G401.6 (cell line): ENCODE data around the gene TAP2.
"Not testable (repeated sequence)": the region's sequence is repeated elsewhere in the genome, so short reads cannot be mapped to it uniquely, and the experiment has no call there.

Source experiments
- FAIRE-seq: peaks from 2 replicates; lab custom pipeline; 2012; peaks lifted over from hg19 to GRCh38; lab: Jason Lieb, UNC

TAP2 gene

GRCh38 chr6:32832535-32832934, 6.0 kb downstream of the TAP2 start:
- FAIRE-seq = no peak

- no peak for FAIRE-seq
Observed at GRCh38 chr6:32830936-32831335, 7.6 kb downstream of the TAP2 start.

GRCh38 chr6:32830017-32830416, 8.5 kb downstream of the TAP2 start:
- no peak for FAIRE-seq

- no peak for FAIRE-seq
Observed at GRCh38 chr6:32829495-32829894, 9.0 kb downstream of the TAP2 start.

- FAIRE-seq = no peak
Observed at GRCh38 chr6:32827025-32827424, 11.5 kb downstream of the TAP2 start.

GRCh38 chr6:32825966-32826365, 12.6 kb downstream of the TAP2 start:
- peak; percentile 91 for FAIRE-seq

- FAIRE-seq = no peak
Observed at GRCh38 chr6:32819729-32820128, 18.8 kb downstream of the TAP2 start.

GRCh38 chr6:32818867-32819266, 19.7 kb downstream of the TAP2 start:
- FAIRE-seq = no peak

- FAIRE-seq = peak; percentile 75
Observed at GRCh38 chr6:32816746-32817204, 21.8 kb downstream of the TAP2 start, which contains the start of gene HLA-DOB. Gene HLA-DOB (minus strand): TSS chr6:32817002. CDS start chr6:32816951, 51 bp downstream.

GRCh38 chr6:32815996-32816395, 22.5 kb downstream of the TAP2 start:
- FAIRE-seq = no peak

- FAIRE-seq = no peak
Observed at GRCh38 chr6:32815115-32815514, 23.4 kb downstream of the TAP2 start.

- FAIRE-seq = no peak
Observed at GRCh38 chr6:32814145-32814544, 24.4 kb downstream of the TAP2 start.

GRCh38 chr6:32809171-32809570, 29.4 kb downstream of the TAP2 start:
- FAIRE-seq = no peak

- FAIRE-seq = no peak
Observed at GRCh38 chr6:32807020-32807580, 31.4 kb downstream of the TAP2 start.

- FAIRE-seq = not testable (repeated sequence)
Observed at GRCh38 chr6:32805404-32805803, 33.1 kb downstream of the TAP2 start.

GRCh38 chr6:32803416-32803815, 35.1 kb downstream of the TAP2 start:
- no peak for FAIRE-seq

GRCh38 chr6:32799740-32800139, 38.8 kb downstream of the TAP2 start:
- FAIRE-seq = no peak

- FAIRE-seq = no peak
Observed at GRCh38 chr6:32799168-32799567, 39.4 kb downstream of the TAP2 start.

- FAIRE-seq = peak; percentile 91
Observed at GRCh38 chr6:32796848-32797776, 41.4 kb downstream of the TAP2 start.

- no peak for FAIRE-seq
Observed at GRCh38 chr6:32794510-32794909, 44.0 kb downstream of the TAP2 start.

GRCh38 chr6:32792901-32793435, 45.6 kb downstream of the TAP2 start:
- no peak for FAIRE-seq

- no peak for FAIRE-seq
Observed at GRCh38 chr6:32790306-32790705, 48.2 kb downstream of the TAP2 start.
